ENCODE measurements around the gene RNASET2.

GRCh38 chr6:166932616-166933015 is 23.7 kb downstream of the RNASET2 start:
- TF ChIP-seq CTCF (IDR thresholded peaks at IDR 0.05 in 2 of 3, conservative IDR thresholded peaks at IDR 0.05 in 1 of 3; ENCODE audit: control insufficient read depth in 2 of 3, extremely low read depth in 1 of 3, insufficient read depth in 1 of 3, low read depth in 3 of 3, low read length in 3 of 3) (no peak), ZBTB33 (IDR thresholded peaks at IDR 0.05) (no peak), BHLHE40 (IDR thresholded peaks at IDR 0.05; ENCODE audit: borderline replicate concordance in 1 of 2, low read depth in 2 of 2, low read length in 1 of 2) (no peak), HDGF (IDR thresholded peaks at IDR 0.05) (no peak), ZSCAN29 (IDR thresholded peaks at IDR 0.05) (no peak), MEF2A (IDR thresholded peaks at IDR 0.05; ENCODE audit: insufficient read depth, low read depth, low read length) (no peak), CBFB (IDR thresholded peaks at IDR 0.05; ENCODE audit: low read depth) (no peak), POU2F2 (IDR thresholded peaks at IDR 0.05; ENCODE audit: borderline replicate concordance, low read depth, low read length) (no peak), EZH2 (IDR thresholded peaks at IDR 0.05; ENCODE audit: borderline replicate concordance, control insufficient read depth, low read depth, low read length) (no peak)

Measured in GM12878 (cell line).